DOHH2 (cell line): ENCODE data around the gene CSRP3.

Experiments
- EZH2phosphoT487 ChIP-seq: fragments of 200-600 bp; sonication (generic); IDR thresholded peaks from 2 replicates; pipeline ENCODE4 v1.6.1; 2017; ENCODE audit warnings: borderline replicate concordance, mild to moderate bottlenecking, antibody characterized with exemption, low read length, moderate library complexity, mixed read lengths
- TF ChIP-seq, protein P1 (sequence below): fragments of 200-600 bp; sonication (generic); IDR thresholded peaks from one replicate; pipeline ENCODE4 v1.5.1; 2014; ENCODE audit warnings: antibody characterized with exemption, mild to moderate bottlenecking, low read depth, low read length; ENCODE audit not compliant: poor library complexity, severe bottlenecking

DNA sequence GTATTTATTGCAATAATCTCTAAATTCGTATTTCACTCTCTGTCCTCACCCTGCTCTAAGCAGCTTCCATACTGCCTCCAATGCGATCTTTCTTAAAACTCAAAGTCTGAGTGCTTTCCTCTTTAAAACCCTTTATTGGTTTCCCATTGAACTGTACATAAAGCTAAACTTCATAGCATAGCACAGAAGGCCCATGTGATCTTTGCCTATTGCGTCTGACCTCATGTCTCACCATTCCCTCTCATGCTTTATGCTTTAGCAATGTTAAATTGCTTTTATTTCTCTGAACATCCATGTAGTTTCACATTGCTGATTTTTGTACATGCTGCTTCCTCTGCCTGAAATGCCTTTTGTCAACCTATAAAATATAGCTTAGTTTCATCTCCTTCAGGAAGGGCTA is 56.5 kb downstream of the CSRP3 start:
- TF ChIP-seq, protein P1, sequence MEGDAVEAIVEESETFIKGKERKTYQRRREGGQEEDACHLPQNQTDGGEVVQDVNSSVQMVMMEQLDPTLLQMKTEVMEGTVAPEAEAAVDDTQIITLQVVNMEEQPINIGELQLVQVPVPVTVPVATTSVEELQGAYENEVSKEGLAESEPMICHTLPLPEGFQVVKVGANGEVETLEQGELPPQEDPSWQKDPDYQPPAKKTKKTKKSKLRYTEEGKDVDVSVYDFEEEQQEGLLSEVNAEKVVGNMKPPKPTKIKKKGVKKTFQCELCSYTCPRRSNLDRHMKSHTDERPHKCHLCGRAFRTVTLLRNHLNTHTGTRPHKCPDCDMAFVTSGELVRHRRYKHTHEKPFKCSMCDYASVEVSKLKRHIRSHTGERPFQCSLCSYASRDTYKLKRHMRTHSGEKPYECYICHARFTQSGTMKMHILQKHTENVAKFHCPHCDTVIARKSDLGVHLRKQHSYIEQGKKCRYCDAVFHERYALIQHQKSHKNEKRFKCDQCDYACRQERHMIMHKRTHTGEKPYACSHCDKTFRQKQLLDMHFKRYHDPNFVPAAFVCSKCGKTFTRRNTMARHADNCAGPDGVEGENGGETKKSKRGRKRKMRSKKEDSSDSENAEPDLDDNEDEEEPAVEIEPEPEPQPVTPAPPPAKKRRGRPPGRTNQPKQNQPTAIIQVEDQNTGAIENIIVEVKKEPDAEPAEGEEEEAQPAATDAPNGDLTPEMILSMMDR = no peak
- TF ChIP-seq EZH2phosphoT487 = no peak
